OCI-LY7 (cell line): ENCODE data around the gene SERTAD4.

ENCODE experiments used
- CTCF ChIP-seq: fragments of 200-600 bp; sonication (generic); conservative IDR thresholded peaks from 2 replicates; pipeline ENCODE4 v1.5.1; 2014; ENCODE audit warnings: mild to moderate bottlenecking, antibody characterized with exemption, low read length, moderate library complexity, mixed read lengths
- EZH2phosphoT487 ChIP-seq: fragments of 200-600 bp; sonication (generic); IDR thresholded peaks from 2 replicates; pipeline ENCODE4 v1.6.1; 2018; ENCODE audit warnings: low read depth, borderline replicate concordance, mild to moderate bottlenecking, mixed run types, antibody characterized with exemption, low read length, moderate library complexity, mixed read lengths

GRCh38 chr1:210234329-210234757 is 1.7 kb downstream of the SERTAD4 start:
- TF ChIP-seq CTCF = no peak
- 0 out of 2 replicates have a peak, but pooled peaks have one; percentile 18 for TF ChIP-seq EZH2phosphoT487
